DOHH2 (cell line): ENCODE measurements around the gene TRIM43B.
"Not testable (repeated sequence)": the region's sequence is repeated elsewhere in the genome, so short reads cannot be mapped to it uniquely, and the experiment has no call there.

Experiments
- H3F3A ChIP-seq: fragments of 200-600 bp; sonication (generic), shearing (Covaris generic); 2 replicates; pipeline ENCODE4 v1.6.0; 2016; ENCODE audit warnings: antibody characterized with exemption, mild to moderate bottlenecking; ENCODE audit not compliant: control insufficient read depth, insufficient read depth
- H3K27ac ChIP-seq: fragments of 200-600 bp; sonication (generic); 2 replicates; pipeline ENCODE4 v1.5.1; 2014; ENCODE audit warnings: low read depth, mild to moderate bottlenecking, low read length, moderate library complexity
- H3K27me3 ChIP-seq: fragments of 200-600 bp; sonication (generic); 2 replicates; pipeline ENCODE4 v1.6.1; 2014; ENCODE audit warnings: mild to moderate bottlenecking, low read length, mixed read lengths; ENCODE audit not compliant: control insufficient read depth
- H3K36me3 ChIP-seq: fragments of 200-600 bp; sonication (generic); 2 replicates; pipeline ENCODE4 v1.6.1; 2014; ENCODE audit warnings: mild to moderate bottlenecking, low read length, moderate library complexity, mixed read lengths; ENCODE audit not compliant: control insufficient read depth
- H3K4me1 ChIP-seq: fragments of 200-600 bp; sonication (generic); 2 replicates; pipeline ENCODE4 v1.6.1; 2014; ENCODE audit warnings: mild to moderate bottlenecking, low read length, mixed read lengths; ENCODE audit not compliant: control insufficient read depth
- H3K4me2 ChIP-seq: fragments of 200-600 bp; sonication (generic); 2 replicates; pipeline ENCODE4 v1.6.0; 2014; ENCODE audit warnings: mild to moderate bottlenecking, low read length, moderate library complexity
- H3K4me3 ChIP-seq: fragments of 200-600 bp; sonication (generic); 2 replicates; pipeline ENCODE4 v1.5.1; 2014; ENCODE audit warnings: mild to moderate bottlenecking, low read length, mixed read lengths
- H3K79me2 ChIP-seq: fragments of 200-600 bp; sonication (generic); 2 replicates; pipeline ENCODE4 v1.6.1; 2014; ENCODE audit warnings: mild to moderate bottlenecking, low read length, mixed read lengths; ENCODE audit not compliant: control insufficient read depth
- H3K9me2 ChIP-seq: fragments of 200-600 bp; sonication (generic); replicated peaks from 2 replicates; pipeline ENCODE4 v1.6.1; 2014; ENCODE audit warnings: mild to moderate bottlenecking, low read length, mixed read lengths; ENCODE audit not compliant: control insufficient read depth
- H3K9me3 ChIP-seq: fragments of 200-600 bp; sonication (generic); 2 replicates; pipeline ENCODE4 v1.6.1; 2014; ENCODE audit warnings: antibody characterized with exemption, low read length, mixed read lengths; ENCODE audit not compliant: control insufficient read depth, insufficient read depth
- H4K20me1 ChIP-seq: fragments of 200-600 bp; sonication (generic); 2 replicates; pipeline ENCODE4 v1.6.0; 2014; ENCODE audit warnings: low read depth, mild to moderate bottlenecking, antibody characterized with exemption, low read length, moderate library complexity; ENCODE audit not compliant: control insufficient read depth, insufficient read depth

Gene TRIM43B

DNA sequence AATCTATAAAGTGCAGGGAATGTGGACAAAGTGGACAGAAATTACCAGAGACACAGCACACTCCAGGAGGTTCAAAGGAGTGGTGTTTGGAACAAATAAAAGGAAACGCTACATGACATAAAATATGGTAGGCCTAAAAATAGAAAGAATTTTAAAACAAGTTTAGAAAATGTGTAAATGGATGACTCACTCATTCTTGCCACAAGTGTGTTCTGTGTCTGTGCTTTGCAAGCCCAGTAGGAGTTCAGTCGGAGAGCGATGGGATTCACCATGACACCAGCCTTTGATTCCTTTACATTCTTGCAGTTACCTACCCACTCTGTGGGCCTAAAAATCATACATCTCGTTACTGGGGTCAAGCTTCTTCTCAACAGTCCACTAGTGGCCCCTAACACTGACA, 51.2 kb downstream of the TRIM43B start:
- H3K4me3 ChIP-seq, H3K79me2 ChIP-seq, H4K20me1 ChIP-seq, H3K9me2 ChIP-seq, H3F3A ChIP-seq, H3K27ac ChIP-seq, H3K4me2 ChIP-seq, H3K9me3 ChIP-seq, H3K36me3 ChIP-seq, H3K4me1 ChIP-seq, H3K27me3 ChIP-seq: not testable (repeated sequence)

DNA sequence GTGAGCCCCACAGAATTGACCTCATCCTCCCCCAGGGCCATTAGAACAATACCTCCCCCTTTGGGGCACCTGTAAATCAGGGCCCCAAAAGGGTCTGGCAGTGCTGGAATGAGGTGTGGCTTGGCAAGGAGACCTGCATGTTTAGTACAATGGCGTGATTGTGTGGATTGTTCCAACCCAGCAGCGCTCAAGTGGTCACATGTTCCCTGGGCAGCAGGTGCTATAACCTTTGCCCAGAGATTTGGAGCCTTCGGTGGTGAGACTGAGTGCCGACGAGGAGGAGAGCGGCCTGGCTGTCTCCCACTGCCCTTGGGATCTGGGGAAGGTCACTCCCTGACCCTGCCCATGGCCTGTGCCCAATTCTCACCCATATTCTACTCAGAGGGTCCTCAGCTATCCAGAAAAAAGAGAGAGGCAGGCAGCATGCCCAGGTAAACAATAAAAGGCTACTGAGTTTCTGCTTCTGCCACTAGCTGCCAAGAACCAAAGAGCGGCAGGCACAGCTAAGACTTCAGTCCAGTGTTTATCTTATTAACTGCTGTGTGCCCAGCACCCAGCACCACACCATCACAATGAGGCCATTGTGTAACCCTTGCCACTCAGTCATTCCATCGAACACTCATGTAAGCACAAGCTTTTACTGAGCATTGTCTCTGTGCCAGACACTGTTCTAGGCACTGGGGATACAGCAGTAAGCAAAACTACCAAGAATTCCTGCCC, 54.6 kb downstream of the TRIM43B start:
- H3K4me1 ChIP-seq, H3K9me2 ChIP-seq, H3K4me3 ChIP-seq, H3K4me2 ChIP-seq, H3K27ac ChIP-seq, H3K27me3 ChIP-seq, H3K79me2 ChIP-seq, H3K36me3 ChIP-seq, H3K9me3 ChIP-seq, H3F3A ChIP-seq, H4K20me1 ChIP-seq: not testable (repeated sequence)

DNA sequence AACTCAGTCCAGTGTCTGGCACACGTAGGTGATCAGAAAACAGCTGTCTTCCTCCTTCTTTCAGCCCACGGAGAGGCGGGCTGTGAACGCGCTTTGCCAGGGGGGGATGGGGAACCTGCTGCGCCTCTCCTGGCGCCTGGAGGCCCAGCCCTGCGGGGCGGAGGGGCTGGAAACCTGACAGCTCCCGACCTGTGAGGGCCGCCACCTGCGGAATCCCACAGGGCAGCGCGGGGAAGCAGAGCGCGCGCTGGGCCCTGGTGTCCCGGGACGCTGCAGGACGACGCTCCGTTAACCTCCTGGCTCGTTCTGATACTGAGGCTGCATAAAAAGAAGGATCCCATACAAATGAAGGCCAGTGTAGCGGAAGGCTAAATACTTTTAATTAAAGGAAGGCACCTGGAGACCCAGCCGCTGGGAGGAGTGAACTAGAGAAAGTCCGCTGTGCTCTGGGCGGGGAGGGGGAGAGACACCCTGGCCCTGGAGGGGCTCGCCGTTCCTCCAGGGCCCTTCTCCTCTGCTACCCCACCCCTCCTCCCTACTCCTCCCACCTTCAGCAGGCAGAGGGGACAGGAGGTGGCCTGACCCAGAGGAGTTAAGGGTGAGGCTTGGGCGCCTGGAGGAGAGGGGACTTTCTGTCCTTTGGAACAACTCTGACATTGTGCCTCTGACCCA, 57.2 kb downstream of the TRIM43B start:
- not testable (repeated sequence) for H3K4me3 ChIP-seq, H3K9me2 ChIP-seq, H3K4me2 ChIP-seq, H3K4me1 ChIP-seq, H4K20me1 ChIP-seq, H3F3A ChIP-seq, H3K9me3 ChIP-seq, H3K27me3 ChIP-seq, H3K27ac ChIP-seq, H3K36me3 ChIP-seq, H3K79me2 ChIP-seq
